Astrocyte (in vitro differentiated cells and primary cell): ENCODE results near the gene MEF2B. TPM values are rescaled to one million over a fixed set of nuclear protein-coding genes. Genes with fewer than 3 reads are reported as not detected.
A peak's percentile ranks its signal among the peaks of the same experiment; 100 is the strongest.
"Not testable (repeated sequence)": the region's sequence is repeated elsewhere in the genome, so short reads cannot be mapped to it uniquely, and the experiment has no call there.

Experiments used
- DNase-seq: peaks from one replicate; pipeline ENCODE4 v3.0.0-alpha.2; 2010; ENCODE audit warnings: low read depth
- FAIRE-seq: peaks from 2 replicates; lab custom pipeline; 2011; peaks lifted over from hg19 to GRCh38; lab: Jason Lieb, UNC
- H2AFZ ChIP-seq: 2 replicates; pipeline ENCODE4 v1.6.0; 2012; ENCODE audit warnings: low read depth, low read length, inconsistent platforms
- H3K27ac ChIP-seq: 2 replicates; pipeline ENCODE4 v1.5.1; 2011; ENCODE audit warnings: low read depth, low read length, inconsistent platforms
- H3K27me3 ChIP-seq: 2 replicates; pipeline ENCODE4 v1.6.0; 2011; ENCODE audit warnings: low read length, inconsistent platforms; ENCODE audit not compliant: insufficient read depth
- H3K36me3 ChIP-seq: 2 replicates; pipeline ENCODE4 v1.5.1; 2011; ENCODE audit warnings: low read length, inconsistent platforms; ENCODE audit not compliant: insufficient read depth
- H3K4me1 ChIP-seq: 2 replicates; pipeline ENCODE4 v1.5.1; 2011; ENCODE audit warnings: low read length, inconsistent platforms; ENCODE audit not compliant: insufficient read depth
- H3K4me2 ChIP-seq: 2 replicates; pipeline ENCODE4 v1.6.0; 2012; ENCODE audit warnings: low read length, inconsistent platforms
- H3K4me3 ChIP-seq: 2 replicates; pipeline ENCODE4 v1.5.1; 2011; ENCODE audit warnings: low read depth, mild to moderate bottlenecking, low read length, inconsistent platforms; ENCODE audit not compliant: insufficient read depth
- H3K79me2 ChIP-seq: 2 replicates; pipeline ENCODE4 v1.6.0; 2012; ENCODE audit warnings: mild to moderate bottlenecking, low read length, inconsistent platforms; ENCODE audit not compliant: insufficient read depth
- H3K9ac ChIP-seq: 2 replicates; pipeline ENCODE4 v1.6.0; 2012; ENCODE audit warnings: mild to moderate bottlenecking, low read length, inconsistent platforms
- H3K9me3 ChIP-seq: 2 replicates; pipeline ENCODE4 v1.5.1; 2012; ENCODE audit warnings: low read depth, mild to moderate bottlenecking, low read length, inconsistent platforms; ENCODE audit not compliant: insufficient read depth
- H4K20me1 ChIP-seq: 2 replicates; pipeline ENCODE4 v1.6.0; 2012; ENCODE audit warnings: low read length, inconsistent platforms; ENCODE audit not compliant: insufficient read depth
- H3K27ac Mint-ChIP-seq: one replicate; pipeline ENCODE4 v1.8.0; 2021; ENCODE audit warnings: mild to moderate bottlenecking, mixed read lengths; ENCODE audit not compliant: unreplicated experiment
- H3K27me3 Mint-ChIP-seq: one replicate; pipeline ENCODE4 v1.8.0; 2021; ENCODE audit warnings: low read depth, mixed read lengths; ENCODE audit not compliant: unreplicated experiment
- H3K36me3 Mint-ChIP-seq: one replicate; pipeline ENCODE4 v1.8.0; 2021; ENCODE audit warnings: low read depth, mixed read lengths; ENCODE audit not compliant: unreplicated experiment
- H3K4me1 Mint-ChIP-seq: one replicate; pipeline ENCODE4 v1.8.0; 2021; ENCODE audit warnings: low read depth, mixed read lengths; ENCODE audit not compliant: unreplicated experiment
- H3K4me3 Mint-ChIP-seq: one replicate; pipeline ENCODE4 v1.8.0; 2021; ENCODE audit warnings: mild to moderate bottlenecking, moderate library complexity, mixed read lengths; ENCODE audit not compliant: unreplicated experiment
- H3K9me3 Mint-ChIP-seq: one replicate; pipeline ENCODE4 v1.8.0; 2021; ENCODE audit warnings: mild to moderate bottlenecking, mixed read lengths; ENCODE audit not compliant: unreplicated experiment
- EZH2 ChIP-seq: IDR thresholded peaks from 2 replicates; pipeline ENCODE4 v1.6.1; 2012; ENCODE audit warnings: mild to moderate bottlenecking, low read length, inconsistent platforms; ENCODE audit not compliant: insufficient read depth
- total RNA-seq: library from RNA; stranded (reverse); gene quantifications from 2 replicates; pipeline ENCODE4 v1.2.1, GENCODE V29; 2021
- TF ChIP-seq, protein P1 (sequence below): IDR thresholded peaks from 2 replicates; pipeline ENCODE4 v1.5.1; 2011; ENCODE audit warnings: low read depth, mild to moderate bottlenecking, inconsistent platforms, low read length, moderate library complexity; ENCODE audit not compliant: insufficient read depth

The MEF2B gene
- total RNA-seq, 1 donor from 2014 or later = 1.7 TPM

DNA sequence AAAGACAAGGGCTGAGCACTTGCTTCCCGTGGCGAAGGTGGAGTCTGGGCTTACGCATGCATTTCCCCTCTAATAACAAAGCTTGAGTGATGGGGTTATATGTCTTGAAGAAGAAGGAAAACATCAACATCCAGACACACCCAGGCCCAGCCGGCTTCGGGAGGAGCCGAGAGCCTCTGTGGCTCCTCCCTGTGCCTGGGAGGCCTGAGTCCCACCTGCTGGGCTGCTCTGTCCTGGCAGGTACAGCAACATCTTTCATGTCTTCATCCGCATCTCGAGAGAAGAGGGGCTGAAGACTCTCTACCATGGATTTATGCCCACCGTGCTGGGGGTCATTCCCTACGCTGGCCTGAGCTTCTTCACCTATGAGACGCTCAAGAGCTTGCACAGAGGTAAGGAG is 62.4 kb downstream of the MEF2B start:
- TF ChIP-seq EZH2 = no peak
- TF ChIP-seq, protein P1, sequence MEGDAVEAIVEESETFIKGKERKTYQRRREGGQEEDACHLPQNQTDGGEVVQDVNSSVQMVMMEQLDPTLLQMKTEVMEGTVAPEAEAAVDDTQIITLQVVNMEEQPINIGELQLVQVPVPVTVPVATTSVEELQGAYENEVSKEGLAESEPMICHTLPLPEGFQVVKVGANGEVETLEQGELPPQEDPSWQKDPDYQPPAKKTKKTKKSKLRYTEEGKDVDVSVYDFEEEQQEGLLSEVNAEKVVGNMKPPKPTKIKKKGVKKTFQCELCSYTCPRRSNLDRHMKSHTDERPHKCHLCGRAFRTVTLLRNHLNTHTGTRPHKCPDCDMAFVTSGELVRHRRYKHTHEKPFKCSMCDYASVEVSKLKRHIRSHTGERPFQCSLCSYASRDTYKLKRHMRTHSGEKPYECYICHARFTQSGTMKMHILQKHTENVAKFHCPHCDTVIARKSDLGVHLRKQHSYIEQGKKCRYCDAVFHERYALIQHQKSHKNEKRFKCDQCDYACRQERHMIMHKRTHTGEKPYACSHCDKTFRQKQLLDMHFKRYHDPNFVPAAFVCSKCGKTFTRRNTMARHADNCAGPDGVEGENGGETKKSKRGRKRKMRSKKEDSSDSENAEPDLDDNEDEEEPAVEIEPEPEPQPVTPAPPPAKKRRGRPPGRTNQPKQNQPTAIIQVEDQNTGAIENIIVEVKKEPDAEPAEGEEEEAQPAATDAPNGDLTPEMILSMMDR = no peak
- no peak overlapping the region for H3K27ac Mint-ChIP-seq
- no peak overlapping the region for H3K27ac ChIP-seq
- H3K9me3 Mint-ChIP-seq = no peaks in the 10 kb centered on the region
- no peaks in the 10 kb centered on the region for H3K27me3 ChIP-seq
- H4K20me1 ChIP-seq = no peaks in the 10 kb centered on the region
- no peak overlapping the region for H2AFZ ChIP-seq
- DNase-seq (no peak), FAIRE-seq (no peak)
- H3K36me3 ChIP-seq = no peaks in the 10 kb centered on the region
- no peak overlapping the region for H3K4me3 ChIP-seq
- peaks cover 7% of the 10 kb centered on the region for H3K4me1 ChIP-seq
- H3K4me3 Mint-ChIP-seq = no peak overlapping the region
- peaks cover 16% of the 10 kb centered on the region for H3K27me3 Mint-ChIP-seq
- no peaks in the 10 kb centered on the region for H3K79me2 ChIP-seq
- H3K4me2 ChIP-seq = no peak overlapping the region
- no peaks in the 10 kb centered on the region for H3K9me3 ChIP-seq
- peaks cover 11% of the 10 kb centered on the region for H3K36me3 Mint-ChIP-seq
- no peak overlapping the region for H3K9ac ChIP-seq
- peaks cover 5% of the 10 kb centered on the region for H3K4me1 Mint-ChIP-seq

DNA sequence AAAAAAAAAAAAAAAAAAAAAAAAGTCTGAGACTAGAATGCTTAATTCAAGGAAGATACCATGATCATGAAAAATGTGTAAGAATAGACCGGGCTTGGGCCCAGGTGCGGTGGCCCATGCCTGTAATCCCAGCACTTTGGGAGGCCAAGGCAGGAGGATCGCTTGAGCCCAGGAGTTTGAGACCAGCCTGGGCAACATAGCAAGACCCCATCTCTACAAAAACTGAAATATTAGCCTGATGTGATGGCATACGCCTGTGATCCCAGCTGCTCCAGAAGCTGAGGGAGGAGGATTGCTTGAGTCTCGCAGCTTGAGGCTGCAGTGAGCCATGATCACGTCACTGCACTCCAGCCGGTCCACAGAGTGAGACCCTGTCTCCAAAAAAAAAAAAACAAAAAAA is 63.1 kb downstream of the MEF2B start:
- H3K27me3 ChIP-seq, H3K27ac Mint-ChIP-seq, H3K9me3 ChIP-seq, H3K79me2 ChIP-seq, H3K4me3 Mint-ChIP-seq, H3K4me3 ChIP-seq, H3K36me3 ChIP-seq, H4K20me1 ChIP-seq, H2AFZ ChIP-seq, H3K4me2 ChIP-seq, H3K4me1 ChIP-seq, H3K27ac ChIP-seq, FAIRE-seq, H3K4me1 Mint-ChIP-seq, H3K9ac ChIP-seq, H3K9me3 Mint-ChIP-seq, DNase-seq: not testable (repeated sequence)
- Mint-ChIP-seq H3K27me3 (peaks cover 14% of the 10 kb centered on the region), H3K36me3 (peaks cover 11% of the 10 kb centered on the region)

DNA sequence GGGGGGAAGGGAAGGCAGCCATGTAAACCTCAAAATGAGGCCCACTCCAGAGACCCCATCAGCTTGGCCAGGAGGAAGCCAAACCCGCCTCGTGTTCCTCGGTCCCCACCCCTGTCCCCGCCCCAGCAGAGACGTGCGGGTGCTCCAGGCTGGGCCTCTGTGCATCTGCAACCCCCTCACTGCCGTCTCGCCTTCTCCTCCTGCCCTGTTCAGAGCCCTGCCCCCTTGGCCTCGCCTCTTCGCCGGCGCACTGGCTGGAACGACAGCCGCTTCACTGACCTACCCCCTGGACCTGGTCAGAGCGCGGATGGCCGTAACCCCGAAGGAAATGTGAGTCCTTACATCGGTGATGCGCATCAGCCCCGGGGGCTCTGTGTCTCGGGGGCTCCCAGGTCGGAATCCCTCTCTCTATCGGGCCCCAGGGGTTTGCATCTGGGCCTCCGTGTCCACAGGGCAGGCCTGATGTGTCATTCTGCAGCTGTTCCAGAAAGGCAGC is 64.0 kb downstream of the MEF2B start:
- TF ChIP-seq, protein P1 = no peak
- no peak for TF ChIP-seq EZH2
- Histone ChIP-seq H3K9ac (peak overlapping the region; percentile 58), H3K79me2 (no peaks in the 10 kb centered on the region), H3K4me2 (peak overlapping the region; percentile 91), H2AFZ (peak overlapping the region; percentile 75), H3K4me3 (peak overlapping the region; percentile 37), H3K36me3 (no peaks in the 10 kb centered on the region), H3K4me1 (peaks cover 7% of the 10 kb centered on the region), H3K9me3 (no peaks in the 10 kb centered on the region), H3K27me3 (no peaks in the 10 kb centered on the region), H4K20me1 (no peaks in the 10 kb centered on the region), H3K27ac (no peak overlapping the region)
- no peaks in the 10 kb centered on the region for H3K9me3 Mint-ChIP-seq
- peak overlapping the region; percentile 67 for H3K4me3 Mint-ChIP-seq
- no peak for DNase-seq
- peaks cover 2% of the 10 kb centered on the region for H3K4me1 Mint-ChIP-seq
- peaks cover 7% of the 10 kb centered on the region for H3K27me3 Mint-ChIP-seq
- peaks cover 11% of the 10 kb centered on the region for H3K36me3 Mint-ChIP-seq
- no peak overlapping the region for H3K27ac Mint-ChIP-seq
- no peak for FAIRE-seq
